Activated CD8-positive, alpha-beta memory T cell treated with anti-CD3 and anti-CD28 coated beads, Interleukin-2, amount 50 U/mL, for 24 hours (primary cell): ENCODE results near the gene TWF2.
A peak's percentile ranks its signal among the peaks of the same experiment; 100 is the strongest.

ENCODE experiments used
- DNase-seq: peaks from one replicate; pipeline ENCODE4 v3.0.0-alpha.2; 2020; ENCODE audit errors: extremely low read depth

Gene TWF2

GRCh38 chr3:52237657-52238172 lies 1.2 kb downstream of the TWF2 start:
- no peak for DNase-seq

- DNase-seq: no peak
These were observed 1.8 kb downstream of the TWF2 start for GRCh38 chr3:52237006-52237656.

- no peak for DNase-seq
These were observed 2.5 kb downstream of the TWF2 start for GRCh38 chr3:52236424-52236886.

- DNase-seq: no peak
These were observed 4.2 kb downstream of the TWF2 start for GRCh38 chr3:52234516-52235447.

- DNase-seq: no peak
These were observed 5.0 kb downstream of the TWF2 start for GRCh38 chr3:52233968-52234367.

GRCh38 chr3:52233108-52233591 lies 5.8 kb downstream of the TWF2 start:
- DNase-seq: no peak

GRCh38 chr3:52232279-52233107 lies 6.5 kb downstream of the TWF2 start:
- DNase-seq: no peak

GRCh38 chr3:52231502-52232278 lies 7.3 kb downstream of the TWF2 start:
- DNase-seq: peak; percentile 71

GRCh38 chr3:52230889-52231499 lies 8.0 kb downstream of the TWF2 start:
- no peak for DNase-seq

- no peak for DNase-seq
These were observed 8.5 kb downstream of the TWF2 start for GRCh38 chr3:52230461-52230860.

- no peak for DNase-seq
These were observed 9.3 kb downstream of the TWF2 start for GRCh38 chr3:52229656-52230055.

GRCh38 chr3:52228751-52229291 lies 10.1 kb downstream of the TWF2 start:
- no peak for DNase-seq

- no peak for DNase-seq
These were observed 10.7 kb downstream of the TWF2 start for GRCh38 chr3:52228266-52228665.

- DNase-seq: no peak
These were observed 11.2 kb downstream of the TWF2 start for GRCh38 chr3:52227766-52228165.

GRCh38 chr3:52227117-52227516 lies 11.8 kb downstream of the TWF2 start:
- no peak for DNase-seq

GRCh38 chr3:52226229-52226817 lies 12.6 kb downstream of the TWF2 start:
- no peak for DNase-seq

- DNase-seq: no peak
These were observed 13.3 kb downstream of the TWF2 start, which contains the start of gene TLR9 for GRCh38 chr3:52225452-52226228. Gene TLR9 (minus strand): TSS chr3:52225645. CDS start chr3:52225529, 116 bp downstream.

- DNase-seq: no peak
These were observed 15.2 kb downstream of the TWF2 start for GRCh38 chr3:52223449-52224408.
